ENCODE data around the gene SAP30BP. TPM values are rescaled to one million over a fixed set of nuclear protein-coding genes. Genes with fewer than 3 reads are reported as not detected.

SAP30BP gene
- total RNA-seq, 2 donors from 2014 or later: 28.5 to 44.6 TPM

GRCh38 chr17:75750661-75751423 is 83.7 kb downstream of the SAP30BP start:
- no peaks in the 10 kb centered on the region for H3K9me3 ChIP-seq
- DNase-seq (ENCODE audit: low spot score): no peak
- no peak overlapping the region for H3K27ac ChIP-seq
- no peaks in the 10 kb centered on the region for H3K36me3 ChIP-seq
- no peak overlapping the region for H3K4me3 ChIP-seq
- no peak for TF ChIP-seq CTCF (IDR thresholded peaks at IDR 0.05)
- H3K4me1 ChIP-seq: peaks cover 0 to 31% of the 10 kb centered on the region in 2 donors
- no peaks in the 10 kb centered on the region for H3K27me3 ChIP-seq

GRCh38 chr17:75751676-75752404 is 84.7 kb downstream of the SAP30BP start:
- TF ChIP-seq CTCF (IDR thresholded peaks at IDR 0.05): no peak
- Histone ChIP-seq H3K36me3 (no peaks in the 10 kb centered on the region), H3K27ac (no peak overlapping the region), H3K27me3 (no peaks in the 10 kb centered on the region), H3K4me3 (no peak overlapping the region), H3K4me1 (peaks cover 0 to 31% of the 10 kb centered on the region in 2 donors), H3K9me3 (no peaks in the 10 kb centered on the region)
- DNase-seq (ENCODE audit: low spot score): no peak

GRCh38 chr17:75752405-75752709 is 85.2 kb downstream of the SAP30BP start:
- Histone ChIP-seq H3K36me3 (no peaks in the 10 kb centered on the region), H3K9me3 (no peaks in the 10 kb centered on the region), H3K4me1 (peaks cover 0 to 30% of the 10 kb centered on the region in 2 donors), H3K27ac (no peak overlapping the region), H3K4me3 (no peak overlapping the region), H3K27me3 (no peaks in the 10 kb centered on the region)
- DNase-seq (ENCODE audit: low spot score): no peak
- no peak for TF ChIP-seq CTCF (IDR thresholded peaks at IDR 0.05)

GRCh38 chr17:75752802-75753513 is 85.8 kb downstream of the SAP30BP start:
- H3K27me3 ChIP-seq: no peaks in the 10 kb centered on the region
- DNase-seq (ENCODE audit: low spot score): no peak
- H3K9me3 ChIP-seq: no peaks in the 10 kb centered on the region
- peak overlapping the region in 1 of 2 donors; percentile 60 for H3K27ac ChIP-seq
- TF ChIP-seq CTCF (IDR thresholded peaks at IDR 0.05): no peak
- H3K36me3 ChIP-seq: no peaks in the 10 kb centered on the region
- peaks cover 0 to 25% of the 10 kb centered on the region in 2 donors for H3K4me1 ChIP-seq
- peak overlapping the region; percentile 38 to 56 for H3K4me3 ChIP-seq

GRCh38 chr17:75753514-75754377 is 86.6 kb downstream of the SAP30BP start:
- Histone ChIP-seq H3K9me3 (no peaks in the 10 kb centered on the region), H3K4me3 (peak overlapping the region; percentile 38 to 56), H3K27me3 (no peaks in the 10 kb centered on the region), H3K4me1 (peaks cover 0 to 25% of the 10 kb centered on the region in 2 donors), H3K27ac (peak overlapping the region in 1 of 2 donors; percentile 60), H3K36me3 (no peaks in the 10 kb centered on the region)
- peak; percentile 71 to 78 for TF ChIP-seq CTCF (IDR thresholded peaks at IDR 0.05)
- no peak for DNase-seq (ENCODE audit: low spot score)
